Activated CD4-positive, alpha-beta T cell treated with anti-CD3 and anti-CD28 coated beads for 24 hours (primary cell): ENCODE data around the gene IGHMBP2.

Experiments used
- DNase-seq, 2 donors: peaks; one replicate each; pipeline ENCODE4 v3.0.0-alpha.2; 2020; ENCODE audit warnings: low read depth in 2 of 2

IGHMBP2 gene

DNA sequence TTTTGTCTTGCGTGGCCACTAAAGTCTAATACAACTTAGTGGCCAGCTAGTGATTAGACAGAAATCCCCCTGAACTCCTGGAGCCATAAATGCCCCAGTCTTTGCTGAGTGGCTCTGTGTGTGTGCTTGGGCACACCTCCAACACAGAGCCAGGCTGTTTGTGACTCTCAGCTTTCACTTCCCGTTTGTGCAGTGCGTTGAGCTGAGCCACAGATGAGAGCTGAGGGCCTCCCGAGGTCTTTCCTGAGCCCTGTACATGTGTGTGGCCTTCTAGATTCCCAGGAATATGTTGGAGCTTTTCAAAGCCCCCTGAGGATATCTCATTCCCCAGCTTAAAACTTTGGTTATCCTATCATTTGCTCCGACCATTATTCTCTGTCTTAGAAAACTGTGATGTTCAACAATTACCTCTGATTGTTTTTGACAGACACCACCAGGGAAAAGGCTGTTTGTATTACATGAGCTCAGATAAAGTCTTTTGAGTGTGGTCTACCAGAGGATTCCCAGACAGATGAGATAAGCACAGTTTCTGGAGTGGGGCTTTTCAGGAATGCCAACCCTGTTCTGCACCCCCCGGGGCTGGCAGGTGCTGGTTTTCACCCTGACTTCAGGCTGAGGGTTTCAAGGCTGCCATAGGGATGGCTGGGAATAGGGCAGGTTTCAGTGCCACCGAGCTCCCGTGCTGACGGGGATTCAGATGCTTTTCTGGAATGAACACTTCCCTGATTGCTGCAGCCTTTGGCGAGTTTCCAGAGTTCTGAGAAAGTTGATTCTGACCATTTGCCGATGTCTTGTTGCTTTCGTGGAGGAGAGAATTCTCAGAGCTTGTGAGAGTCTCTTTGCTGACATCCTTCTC lies 23.8 kb downstream of the IGHMBP2 start:
- DNase-seq, result no peak

DNA sequence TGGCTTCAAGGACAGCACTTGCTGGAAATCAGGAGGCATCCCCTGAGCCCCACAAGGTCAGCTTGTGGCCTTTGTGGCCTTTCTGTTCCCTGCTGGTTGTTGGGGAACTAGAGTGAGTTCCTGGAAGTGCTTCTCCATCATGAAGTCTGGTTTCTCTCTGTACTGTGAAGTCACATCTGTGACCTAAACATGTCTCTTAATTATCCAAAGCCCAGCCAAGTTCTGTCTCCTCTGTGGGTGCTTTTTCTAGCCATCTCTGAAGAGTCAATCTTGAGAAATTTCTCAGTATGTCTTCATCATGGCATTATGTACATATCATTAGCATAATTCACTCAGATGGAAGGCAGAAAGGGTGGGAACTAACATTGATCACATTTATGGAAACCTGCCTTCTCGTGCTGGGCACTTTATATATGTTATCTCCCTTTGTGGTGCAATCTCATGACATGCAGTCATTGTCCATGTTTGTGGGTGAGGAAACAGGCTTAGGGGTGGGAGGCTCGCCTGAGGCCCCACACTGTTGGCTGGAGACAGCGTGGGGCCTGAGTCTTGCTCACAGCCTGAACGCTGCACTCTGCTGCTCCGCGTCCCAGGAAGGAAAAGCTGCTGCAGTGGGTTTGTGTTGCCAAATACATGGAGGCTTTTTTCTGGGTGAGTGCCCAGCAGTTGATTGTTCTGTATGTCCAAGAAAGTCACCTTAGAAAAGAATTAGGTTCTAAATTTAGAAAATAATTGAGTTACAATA lies 24.6 kb downstream of the IGHMBP2 start:
- no peak for DNase-seq

- DNase-seq, result no peak
These were observed 25.4 kb downstream of the IGHMBP2 start for GRCh38 chr11:68929135-68929534.

GRCh38 chr11:68929706-68930570 lies 26.2 kb downstream of the IGHMBP2 start:
- no peak for DNase-seq

DNA sequence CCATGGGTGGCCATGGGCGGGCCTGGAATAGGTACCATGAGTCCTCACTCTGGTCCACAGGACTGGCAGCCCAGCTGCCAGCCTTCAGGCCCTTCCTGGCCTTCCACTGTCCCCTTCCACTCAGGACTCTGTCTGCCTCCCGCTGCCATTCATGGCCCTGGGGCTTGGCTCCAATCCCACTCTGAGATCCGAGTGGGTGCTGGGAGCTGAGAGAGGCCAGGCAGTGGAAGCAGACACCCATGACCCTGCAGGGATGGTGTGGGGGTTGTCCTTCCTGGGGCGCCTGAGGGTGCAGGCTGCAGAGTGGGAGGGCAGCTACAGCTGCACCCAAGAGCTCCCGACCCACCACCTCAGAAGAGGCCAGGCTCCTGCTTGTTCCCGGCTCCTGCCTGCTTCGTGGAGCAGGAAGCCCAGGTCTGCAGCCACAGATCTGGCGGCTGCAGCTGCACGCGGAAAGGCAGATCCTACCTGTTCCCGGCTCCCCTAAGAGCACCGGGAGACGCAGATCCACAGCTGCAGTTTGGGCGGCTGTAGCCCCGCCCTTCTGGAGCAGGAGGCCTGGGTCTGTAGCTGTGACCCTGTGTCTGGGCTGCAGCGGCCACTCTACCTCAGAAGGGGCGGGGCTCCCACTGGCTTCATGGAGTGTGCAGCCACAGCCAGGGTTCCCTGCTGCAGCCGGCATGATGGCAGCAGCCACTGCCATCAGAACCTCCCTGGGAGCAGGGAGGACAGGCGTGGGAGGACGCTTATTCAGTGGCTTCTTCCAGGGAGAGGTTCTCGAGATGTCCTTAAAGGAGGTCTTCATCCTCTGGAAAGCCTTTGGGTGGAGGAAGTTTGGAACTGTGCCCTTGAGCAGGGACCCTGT lies 27.5 kb downstream of the IGHMBP2 start:
- DNase-seq, result no peak

GRCh38 chr11:68931911-68932310 lies 28.2 kb downstream of the IGHMBP2 start:
- DNase-seq, result no peak

- DNase-seq, result no peak
These were observed 28.7 kb downstream of the IGHMBP2 start for GRCh38 chr11:68932358-68932757.

DNA sequence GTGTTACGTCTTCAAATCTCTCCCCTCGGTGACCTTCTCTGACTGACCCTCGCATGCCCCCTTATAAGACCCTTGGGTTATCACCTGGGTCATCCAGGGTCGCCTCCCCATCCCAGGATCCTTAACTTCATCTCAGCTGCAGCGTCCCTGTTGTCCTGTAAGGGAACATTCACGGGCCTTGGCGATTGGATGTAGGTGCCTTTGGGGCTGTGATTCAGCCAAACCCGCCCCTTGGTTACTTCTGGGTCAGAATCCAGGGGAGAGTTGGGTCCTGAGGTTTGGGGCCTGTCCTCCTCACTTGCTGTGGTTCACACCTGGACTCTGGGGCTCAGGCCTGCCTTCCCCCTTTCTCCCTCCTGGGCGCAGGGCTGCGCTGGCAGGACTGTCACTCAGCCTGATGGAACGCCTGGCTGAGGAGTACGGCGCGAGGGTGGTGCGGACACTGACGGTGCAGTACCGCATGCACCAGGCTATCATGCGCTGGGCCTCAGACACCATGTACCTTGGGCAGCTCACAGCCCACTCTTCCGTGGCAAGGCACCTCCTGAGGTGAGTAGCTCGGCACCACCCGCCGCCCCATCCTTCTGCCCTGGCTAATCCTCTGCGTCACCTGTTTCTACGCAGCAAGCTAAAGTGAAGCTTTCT lies 29.4 kb downstream of the IGHMBP2 start:
- DNase-seq, result no peak

DNA sequence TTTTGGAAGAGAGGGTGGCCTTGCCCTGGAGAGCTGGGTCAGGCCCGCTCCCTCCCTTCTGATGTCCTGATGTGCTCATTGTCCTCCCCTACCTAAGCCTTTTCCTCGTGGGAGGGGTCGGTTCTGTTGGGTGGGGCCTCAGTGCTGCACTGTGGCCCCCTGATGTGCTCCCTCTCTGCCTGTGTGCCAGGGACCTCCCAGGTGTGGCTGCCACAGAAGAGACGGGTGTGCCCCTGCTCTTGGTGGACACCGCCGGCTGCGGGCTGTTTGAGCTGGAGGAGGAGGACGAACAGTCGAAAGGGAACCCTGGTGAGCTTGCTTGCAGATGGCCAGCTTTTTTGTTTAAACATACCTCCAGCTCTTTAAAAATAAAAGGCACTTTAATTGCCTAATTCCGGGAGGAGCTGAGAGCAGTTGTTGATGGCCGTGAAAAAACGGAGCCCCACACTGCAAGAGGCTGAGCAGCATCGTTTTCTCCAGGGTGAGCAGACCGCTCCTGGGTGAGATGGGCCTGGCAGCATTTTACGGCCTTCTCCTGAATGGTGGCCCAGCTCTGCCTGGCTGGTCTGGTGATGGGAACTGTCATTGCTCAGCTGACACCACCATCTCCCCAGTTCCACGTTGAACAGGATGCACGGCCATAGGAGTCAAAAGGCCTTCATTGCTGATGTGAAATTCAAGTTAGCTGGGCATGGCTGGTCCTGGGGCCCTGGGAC lies 30.1 kb downstream of the IGHMBP2 start:
- no peak for DNase-seq

- no peak for DNase-seq
These were observed 30.6 kb downstream of the IGHMBP2 start for GRCh38 chr11:68934321-68934645.

- DNase-seq, result no peak
These were observed 31.0 kb downstream of the IGHMBP2 start for GRCh38 chr11:68934666-68935065.

GRCh38 chr11:68935066-68935465 lies 31.4 kb downstream of the IGHMBP2 start:
- DNase-seq, result no peak

GRCh38 chr11:68935516-68936357 lies 32.0 kb downstream of the IGHMBP2 start:
- no peak for DNase-seq

GRCh38 chr11:68936358-68936636 lies 32.6 kb downstream of the IGHMBP2 start:
- DNase-seq, result no peak

DNA sequence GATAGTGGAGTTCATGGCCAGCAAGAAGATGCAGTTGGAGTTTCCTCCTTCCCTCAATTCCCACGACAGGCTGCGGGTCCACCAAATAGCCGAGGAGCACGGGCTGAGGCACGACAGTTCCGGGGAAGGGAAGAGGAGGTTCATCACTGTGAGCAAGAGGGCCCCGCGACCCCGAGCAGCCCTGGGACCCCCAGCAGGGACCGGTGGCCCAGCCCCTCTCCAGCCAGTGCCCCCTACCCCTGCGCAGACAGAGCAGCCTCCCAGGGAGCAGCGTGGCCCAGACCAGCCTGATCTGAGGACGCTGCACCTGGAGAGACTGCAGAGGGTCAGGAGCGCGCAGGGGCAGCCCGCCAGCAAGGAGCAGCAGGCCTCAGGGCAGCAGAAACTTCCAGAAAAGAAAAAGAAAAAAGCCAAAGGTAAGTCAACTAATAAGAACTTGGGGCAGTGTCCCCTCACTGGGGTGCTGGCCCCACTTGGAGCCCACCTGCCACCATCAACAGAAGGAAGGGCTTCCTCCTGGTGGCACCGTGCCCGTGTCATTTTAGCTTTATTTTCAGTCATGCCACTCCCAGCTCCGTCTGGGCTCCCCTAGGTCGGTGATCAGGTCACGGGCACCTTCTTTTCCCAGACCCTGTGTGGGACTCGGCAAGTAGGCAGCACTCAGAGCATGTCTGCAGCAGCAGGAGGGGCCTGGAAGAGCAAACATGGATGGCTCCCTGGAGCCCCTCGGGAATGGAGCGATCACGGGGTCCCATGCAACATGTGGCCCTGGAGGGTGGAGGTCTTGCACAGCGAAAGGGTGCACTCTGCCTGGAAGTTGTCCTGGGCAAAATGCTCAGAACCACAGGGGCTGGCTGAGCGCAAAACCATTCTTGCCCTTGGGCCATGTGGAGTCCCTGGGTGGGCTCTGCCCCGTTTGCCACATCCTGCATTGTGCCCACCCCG lies 33.3 kb downstream of the IGHMBP2 start:
- no peak for DNase-seq

DNA sequence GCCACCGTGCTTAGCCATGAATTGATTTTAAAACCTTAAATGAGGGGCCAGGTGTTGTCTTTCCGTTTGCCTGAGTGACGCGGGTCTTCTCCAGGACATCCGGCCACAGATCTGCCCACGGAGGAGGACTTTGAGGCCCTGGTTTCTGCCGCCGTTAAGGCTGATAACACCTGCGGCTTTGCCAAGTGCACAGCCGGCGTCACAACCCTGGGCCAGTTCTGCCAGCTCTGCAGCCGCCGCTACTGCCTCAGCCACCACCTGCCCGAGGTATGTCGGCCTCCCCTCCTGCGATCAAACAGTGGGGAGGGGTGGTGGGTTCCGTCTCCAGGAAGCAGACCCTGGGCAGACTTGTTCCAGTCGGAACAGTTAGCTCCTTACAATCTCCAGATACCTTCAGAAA lies 34.4 kb downstream of the IGHMBP2 start:
- DNase-seq, result no peak

GRCh38 chr11:68938816-68939582 lies 35.3 kb downstream of the IGHMBP2 start:
- no peak for DNase-seq
